BLaER1 (cell line): ENCODE measurements around the gene CNKSR1.
A peak's percentile ranks its signal among the peaks of the same experiment; 100 is the strongest.

ENCODE experiments used
- H3K27ac ChIP-seq: shearing (Covaris generic); formaldehyde crosslinking; 2 replicates; pipeline ENCODE4 v1.8.1; 2022
- H3K27me3 ChIP-seq: shearing (Covaris generic); formaldehyde crosslinking; 2 replicates; pipeline ENCODE4 v1.8.1; 2022
- H3K36me3 ChIP-seq: shearing (Covaris generic); formaldehyde crosslinking; 2 replicates; pipeline ENCODE4 v1.8.1; 2022
- H3K4me1 ChIP-seq: shearing (Covaris generic); formaldehyde crosslinking; 2 replicates; pipeline ENCODE4 v1.8.1; 2022
- H3K4me2 ChIP-seq: shearing (Covaris generic); formaldehyde crosslinking; 2 replicates; pipeline ENCODE4 v1.8.1; 2022
- H3K4me3 ChIP-seq: shearing (Covaris generic); formaldehyde crosslinking; 2 replicates; pipeline ENCODE4 v1.8.1; 2022
- H3K9ac ChIP-seq: shearing (Covaris generic); formaldehyde crosslinking; 2 replicates; pipeline ENCODE4 v1.8.1; 2022
- H3K9me3 ChIP-seq: shearing (Covaris generic); formaldehyde crosslinking; 2 replicates; pipeline ENCODE4 v1.8.1; 2022
- H4K20me1 ChIP-seq: shearing (Covaris generic); formaldehyde crosslinking; 2 replicates; pipeline ENCODE4 v1.8.1; 2022
- Cebpa-rat ChIP-seq: shearing (Covaris generic); IDR thresholded peaks from 2 replicates; pipeline ENCODE4 v1.8.1; 2022

The CNKSR1 gene

DNA sequence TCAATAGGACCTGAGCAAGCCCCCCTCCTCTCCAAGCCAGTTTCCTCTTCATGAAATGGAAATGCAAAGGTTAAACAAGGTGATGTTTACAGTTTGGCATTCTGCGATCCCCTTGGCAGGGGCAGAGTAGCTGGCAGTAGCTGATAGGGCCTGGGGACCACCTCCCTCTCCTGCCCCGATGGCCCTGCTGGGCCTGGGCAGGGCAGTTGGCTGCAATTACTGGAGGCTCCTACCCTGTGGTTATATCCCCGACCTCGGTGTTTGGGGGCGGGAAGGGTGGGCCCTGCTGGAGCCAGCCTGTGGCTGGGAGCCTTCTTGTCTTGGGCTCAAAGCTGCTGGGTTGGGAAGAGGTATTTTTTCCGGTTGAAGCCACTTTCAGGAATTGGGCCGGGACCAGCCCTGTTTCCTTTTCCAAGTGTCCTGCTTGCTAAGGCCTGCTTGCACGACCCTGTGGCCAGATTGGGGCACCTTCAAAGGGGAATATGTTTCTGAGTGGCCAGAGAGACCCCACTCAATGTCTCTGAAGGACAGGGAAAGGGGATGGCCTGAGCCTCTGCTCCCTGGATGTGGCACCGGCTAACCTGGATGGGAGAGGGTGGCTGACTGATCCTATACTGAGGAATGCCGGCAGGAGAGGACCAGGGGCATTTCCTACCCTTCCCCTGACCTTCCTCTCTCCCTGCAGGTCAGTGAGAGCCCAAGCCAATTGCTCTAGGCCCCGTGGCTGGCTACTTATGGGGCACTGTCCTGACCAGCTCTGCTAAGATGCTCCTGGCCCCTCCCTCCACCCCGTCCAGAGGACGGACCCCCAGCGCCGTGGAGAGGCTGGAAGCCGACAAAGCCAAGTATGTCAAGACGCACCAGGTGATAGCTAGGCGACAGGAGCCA lies 16.5 kb upstream of the CNKSR1 start:
- H3K9ac ChIP-seq: peak overlapping the region; percentile 86
- H3K4me2 ChIP-seq: peak overlapping the region; percentile 100
- no peak for TF ChIP-seq Cebpa-rat
- H3K4me1 ChIP-seq: peaks cover 98% of the 10 kb centered on the region
- H4K20me1 ChIP-seq: no peaks in the 10 kb centered on the region
- H3K27ac ChIP-seq: peak overlapping the region; percentile 88
- peak overlapping the region; percentile 69 for H3K4me3 ChIP-seq
- H3K9me3 ChIP-seq: no peaks in the 10 kb centered on the region
- no peaks in the 10 kb centered on the region for H3K36me3 ChIP-seq
- H3K27me3 ChIP-seq: no peaks in the 10 kb centered on the region

DNA sequence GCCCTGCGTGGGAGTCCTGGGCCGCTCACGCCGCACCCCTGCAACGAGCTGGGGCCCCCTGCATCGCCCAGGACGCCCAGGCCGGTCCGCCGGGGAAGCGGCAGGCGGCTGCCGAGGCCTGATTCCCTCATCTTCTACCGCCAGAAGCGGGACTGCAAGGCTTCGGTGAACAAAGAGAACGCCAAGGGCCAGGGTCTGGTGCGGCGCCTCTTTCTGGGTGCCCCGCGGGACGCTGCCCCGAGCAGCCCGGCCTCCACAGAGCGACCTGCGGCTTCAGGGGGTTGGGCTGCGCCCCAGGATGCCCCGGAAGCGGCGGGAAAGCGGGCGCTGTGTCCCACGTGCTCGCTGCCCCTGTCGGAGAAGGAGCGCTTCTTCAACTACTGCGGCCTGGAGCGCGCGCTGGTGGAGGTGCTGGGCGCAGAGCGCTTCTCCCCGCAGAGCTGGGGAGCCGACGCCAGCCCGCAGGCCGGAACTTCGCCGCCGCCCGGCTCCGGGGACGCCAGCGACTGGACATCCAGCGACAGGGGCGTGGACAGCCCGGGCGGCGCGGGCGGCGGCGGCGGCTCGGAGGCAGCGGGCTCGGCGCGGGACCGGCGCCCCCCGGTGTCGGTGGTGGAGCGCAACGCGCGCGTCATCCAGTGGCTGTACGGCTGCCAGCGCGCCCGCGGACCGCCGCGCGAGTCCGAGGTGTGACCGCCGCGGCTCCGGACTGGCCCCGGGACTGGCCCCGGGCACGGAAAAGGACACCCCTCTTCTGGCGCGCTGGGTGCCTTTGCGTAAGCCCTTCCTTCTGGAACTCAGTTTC lies 15.7 kb upstream of the CNKSR1 start:
- Histone ChIP-seq H4K20me1 (no peaks in the 10 kb centered on the region), H3K27me3 (no peaks in the 10 kb centered on the region), H3K36me3 (no peaks in the 10 kb centered on the region), H3K9me3 (no peaks in the 10 kb centered on the region), H3K4me3 (peak overlapping the region; percentile 69), H3K27ac (peak overlapping the region; percentile 88), H3K4me2 (peak overlapping the region; percentile 100), H3K9ac (peak overlapping the region; percentile 86), H3K4me1 (peaks cover 92% of the 10 kb centered on the region)
- no peak for TF ChIP-seq Cebpa-rat

DNA sequence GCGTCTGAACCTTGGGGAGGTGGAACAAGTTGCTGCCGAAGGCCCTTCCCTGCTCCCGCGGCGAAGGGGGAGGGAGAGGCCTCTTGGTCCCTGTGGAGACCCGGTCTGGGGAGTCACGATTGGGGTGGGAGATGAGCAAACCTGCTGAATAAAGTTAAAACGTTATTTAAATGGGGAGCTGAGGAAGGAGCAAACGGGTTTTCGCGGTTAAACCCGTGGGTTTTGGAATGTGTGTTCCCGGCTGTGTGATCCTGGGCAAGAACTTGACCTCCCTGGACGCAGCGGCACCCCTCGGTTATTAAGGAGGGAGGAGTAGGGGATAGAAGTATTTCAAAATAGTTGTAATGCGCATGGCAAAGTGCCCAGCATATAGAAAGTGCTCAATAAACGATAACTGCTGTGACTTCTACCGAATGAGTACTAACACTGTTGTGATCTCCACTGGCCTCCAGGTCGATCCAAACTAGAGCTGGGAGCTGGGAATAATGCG lies 15.0 kb upstream of the CNKSR1 start:
- Histone ChIP-seq H3K9me3 (no peaks in the 10 kb centered on the region), H3K9ac (peak overlapping the region; percentile 86), H3K4me2 (peak overlapping the region; percentile 100), H3K4me3 (peak overlapping the region; percentile 69), H4K20me1 (no peaks in the 10 kb centered on the region), H3K36me3 (no peaks in the 10 kb centered on the region), H3K27ac (peak overlapping the region; percentile 88), H3K4me1 (peaks cover 86% of the 10 kb centered on the region), H3K27me3 (no peaks in the 10 kb centered on the region)
- no peak for TF ChIP-seq Cebpa-rat

- H3K4me2 ChIP-seq: peak overlapping the region; percentile 90
- no peak overlapping the region for H3K27ac ChIP-seq
- no peaks in the 10 kb centered on the region for H3K27me3 ChIP-seq
- TF ChIP-seq Cebpa-rat: no peak
- peak overlapping the region; percentile 64 for H3K4me3 ChIP-seq
- H3K9me3 ChIP-seq: no peaks in the 10 kb centered on the region
- H3K36me3 ChIP-seq: no peaks in the 10 kb centered on the region
- peaks cover 75% of the 10 kb centered on the region for H3K4me1 ChIP-seq
- H3K9ac ChIP-seq: peak overlapping the region; percentile 66; the same call in 1 of the 2 replicates
- no peaks in the 10 kb centered on the region for H4K20me1 ChIP-seq
Observed at GRCh38 chr1:26163684-26164035, 13.6 kb upstream of the CNKSR1 start.

GRCh38 chr1:26164036-26164860 lies 13.0 kb upstream of the CNKSR1 start:
- no peak for TF ChIP-seq Cebpa-rat
- H3K4me2 ChIP-seq: peak overlapping the region; percentile 90
- H3K9me3 ChIP-seq: no peaks in the 10 kb centered on the region
- H4K20me1 ChIP-seq: no peaks in the 10 kb centered on the region
- H3K27me3 ChIP-seq: no peaks in the 10 kb centered on the region
- H3K4me1 ChIP-seq: peaks cover 75% of the 10 kb centered on the region
- H3K27ac ChIP-seq: peak overlapping the region; percentile 58
- H3K4me3 ChIP-seq: peak overlapping the region; percentile 64
- no peaks in the 10 kb centered on the region for H3K36me3 ChIP-seq
- H3K9ac ChIP-seq: peak overlapping the region; percentile 66

DNA sequence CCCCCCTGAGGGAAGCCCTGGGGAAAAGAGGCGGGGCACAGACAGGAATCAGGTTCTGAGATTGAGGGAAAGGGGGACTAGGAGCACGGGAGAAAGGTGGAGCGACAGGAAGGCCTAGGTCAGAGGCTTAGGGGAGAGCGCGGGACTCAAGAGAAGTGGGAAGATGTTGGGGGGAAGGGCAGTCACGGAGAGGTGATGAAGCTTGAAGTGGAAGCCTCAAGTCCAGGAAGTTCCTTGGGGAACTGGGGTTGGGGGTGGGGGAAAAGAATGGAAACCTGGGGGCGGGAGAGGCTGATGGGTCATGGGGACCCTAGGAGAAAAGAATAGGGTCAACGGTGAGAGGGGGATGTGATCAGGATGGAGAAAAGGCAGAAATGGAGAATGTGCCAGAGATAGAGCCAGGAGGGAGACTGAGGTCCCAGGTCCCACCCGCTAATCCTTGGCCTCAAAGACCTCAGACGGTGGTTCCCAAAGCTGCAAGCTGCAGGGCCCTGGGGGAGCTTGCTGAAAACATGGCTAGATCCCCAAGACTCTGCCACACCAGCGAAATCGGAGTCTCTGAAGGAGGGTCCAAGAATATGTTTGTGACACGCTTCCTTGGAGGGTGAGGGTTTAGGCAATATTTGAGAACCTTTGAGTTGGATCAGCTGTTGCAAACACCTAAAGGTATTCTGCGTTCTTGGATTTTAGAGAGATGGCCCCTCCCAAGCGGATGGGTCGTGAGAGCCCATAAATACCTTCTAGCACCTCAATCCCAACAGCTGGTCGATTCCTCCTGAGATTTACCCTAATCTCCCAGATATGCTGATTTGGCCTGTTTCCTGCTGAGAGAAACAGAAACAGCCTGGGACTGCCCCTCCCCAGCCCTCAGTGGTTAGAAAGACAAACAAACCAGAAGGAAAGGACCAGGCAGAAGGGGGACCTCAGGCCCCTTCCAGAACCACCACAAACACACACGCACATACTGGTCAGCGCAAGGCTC lies 12.1 kb upstream of the CNKSR1 start:
- H3K36me3 ChIP-seq: no peaks in the 10 kb centered on the region
- H3K27me3 ChIP-seq: no peaks in the 10 kb centered on the region
- H3K27ac ChIP-seq: peak overlapping the region; percentile 58
- H4K20me1 ChIP-seq: no peaks in the 10 kb centered on the region
- no peak for TF ChIP-seq Cebpa-rat
- peak overlapping the region; percentile 64; the same call in 1 of the 2 replicates for H3K4me3 ChIP-seq
- H3K9ac ChIP-seq: 0 out of 2 replicates have a peak overlapping the region, but pooled peaks have one; percentile 66
- H3K4me2 ChIP-seq: peak overlapping the region; percentile 90
- H3K9me3 ChIP-seq: no peaks in the 10 kb centered on the region
- H3K4me1 ChIP-seq: peaks cover 69% of the 10 kb centered on the region

DNA sequence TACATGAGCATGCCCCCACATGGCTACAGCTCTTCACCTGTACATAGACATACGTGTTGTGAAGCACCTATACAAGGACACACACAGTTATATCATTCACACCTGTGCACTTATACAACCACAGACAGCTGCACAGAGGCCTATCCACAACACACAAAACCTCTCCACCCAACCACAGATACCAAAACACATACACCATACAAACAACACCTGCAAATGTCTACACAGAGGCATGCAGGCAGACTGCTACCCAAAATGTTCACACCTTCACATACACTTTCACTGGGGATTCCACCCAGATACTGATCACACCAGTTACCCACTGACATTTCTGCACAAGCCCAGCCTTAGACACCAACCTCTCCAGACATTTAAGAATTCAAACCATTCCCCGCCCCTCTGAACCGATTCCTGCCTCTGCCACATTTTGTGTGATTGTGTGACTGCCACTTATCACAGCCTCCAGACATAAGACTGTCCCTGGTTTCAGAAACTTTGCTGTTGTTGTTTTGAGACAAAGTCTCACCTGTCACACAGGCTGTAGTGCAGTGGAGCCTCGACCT lies 10.5 kb upstream of the CNKSR1 start:
- Histone ChIP-seq H3K36me3 (peaks cover 11% of the 10 kb centered on the region), H3K4me1 (peaks cover 68% of the 10 kb centered on the region), H3K9ac (no peak overlapping the region), H3K27ac (no peak overlapping the region), H4K20me1 (no peaks in the 10 kb centered on the region), H3K4me2 (no peak overlapping the region), H3K9me3 (no peaks in the 10 kb centered on the region), H3K27me3 (no peaks in the 10 kb centered on the region), H3K4me3 (no peak overlapping the region)
- no peak for TF ChIP-seq Cebpa-rat
